Activated CD4-positive, alpha-beta T cell treated with anti-CD3 and anti-CD28 coated beads for 1 hour (primary cell): ENCODE measurements around the gene RASAL2.

Source experiments
- DNase-seq: peaks from one replicate; pipeline ENCODE4 v3.0.0-alpha.2; 2020

Gene RASAL2

GRCh38 chr1:178465011-178465410, 371.1 kb downstream of the RASAL2 start:
- DNase-seq, result no peak

GRCh38 chr1:178467837-178468236, 373.9 kb downstream of the RASAL2 start:
- no peak for DNase-seq

GRCh38 chr1:178470411-178470960, 376.6 kb downstream of the RASAL2 start:
- DNase-seq, result no peak

DNA sequence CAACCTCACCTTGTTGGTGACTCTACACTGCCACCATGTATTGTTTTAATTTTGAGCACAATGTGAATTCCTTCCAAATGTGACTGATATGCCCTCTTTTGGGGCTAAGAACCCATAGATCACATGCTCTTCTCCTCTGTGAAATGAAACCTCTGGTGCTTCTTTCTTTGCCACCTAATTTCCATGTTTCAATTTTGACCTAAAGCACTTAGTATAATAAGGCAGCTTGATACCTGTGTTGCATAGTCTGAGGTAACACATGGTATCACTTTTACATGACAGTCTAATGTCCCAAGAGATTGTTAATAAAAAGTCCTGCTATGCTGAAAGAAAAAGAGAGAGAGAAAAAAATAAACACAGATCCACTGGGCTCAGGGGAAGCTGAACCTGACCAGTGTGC, 378.6 kb downstream of the RASAL2 start:
- DNase-seq, result no peak

DNA sequence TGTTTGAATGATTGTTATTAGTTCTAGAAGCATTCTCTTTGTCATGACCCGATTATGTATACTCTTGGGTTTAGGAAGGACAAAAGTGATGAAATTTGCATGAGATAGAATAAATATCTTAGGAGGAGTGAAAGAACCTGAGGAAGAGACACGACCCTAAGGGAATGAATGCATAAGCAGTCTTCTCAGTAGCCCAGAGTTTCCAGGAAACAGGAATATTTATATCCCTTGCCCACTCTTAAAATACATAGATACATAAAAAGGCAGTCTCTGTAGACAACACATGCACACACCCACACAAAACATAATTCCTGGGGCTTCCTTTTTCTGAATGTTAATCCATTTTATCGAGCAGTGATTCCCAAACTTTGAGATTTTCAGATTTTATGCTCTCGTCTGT, 383.5 kb downstream of the RASAL2 start:
- no peak for DNase-seq

DNA sequence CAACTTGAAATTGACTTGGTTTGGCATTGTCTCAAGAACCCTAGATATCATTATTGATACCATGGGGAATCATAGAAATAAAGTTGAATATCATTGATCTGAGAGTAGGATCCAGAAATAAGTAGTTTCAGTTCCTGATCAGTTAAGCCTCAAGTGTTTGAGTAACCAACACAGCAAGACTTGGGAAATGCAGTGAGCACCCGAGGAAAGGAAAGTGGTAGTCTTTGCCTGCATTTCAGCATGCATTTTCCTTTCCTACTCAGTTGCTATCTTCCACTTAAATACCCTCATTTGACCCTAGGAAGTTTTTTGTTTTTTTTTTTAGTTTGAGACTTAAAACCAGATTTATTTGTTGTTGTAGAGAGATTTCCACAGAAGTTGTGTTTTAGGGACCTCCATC, 383.9 kb downstream of the RASAL2 start:
- DNase-seq, result no peak

- no peak for DNase-seq
Observed at GRCh38 chr1:178483251-178483957, 389.5 kb downstream of the RASAL2 start.

DNA sequence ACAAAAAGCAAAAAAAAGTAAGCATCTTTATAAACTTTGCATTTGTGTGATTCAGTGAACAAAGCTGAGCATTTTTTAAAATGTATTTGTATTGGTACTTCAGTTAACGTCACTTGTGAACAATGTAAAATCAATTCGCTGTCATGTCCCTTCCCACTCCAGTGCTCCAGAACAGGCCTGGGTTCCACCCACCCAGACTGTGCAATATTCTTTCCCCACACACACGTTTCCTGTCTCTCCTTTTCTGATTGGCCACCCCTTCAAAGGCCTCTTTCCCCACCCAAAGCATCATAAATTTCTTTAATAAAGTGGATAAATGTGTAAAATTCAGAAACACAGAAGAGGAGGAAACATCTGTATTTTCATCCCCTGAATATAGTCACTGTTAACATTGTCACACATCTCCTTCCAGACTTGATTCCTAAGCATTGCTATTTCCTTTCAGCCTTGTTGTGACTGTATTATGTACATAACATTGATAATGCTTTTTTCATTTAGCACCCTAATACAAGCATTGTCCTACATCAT, 390.9 kb downstream of the RASAL2 start:
- DNase-seq, result no peak

GRCh38 chr1:178485541-178485981, 391.7 kb downstream of the RASAL2 start:
- DNase-seq, result no peak

DNA sequence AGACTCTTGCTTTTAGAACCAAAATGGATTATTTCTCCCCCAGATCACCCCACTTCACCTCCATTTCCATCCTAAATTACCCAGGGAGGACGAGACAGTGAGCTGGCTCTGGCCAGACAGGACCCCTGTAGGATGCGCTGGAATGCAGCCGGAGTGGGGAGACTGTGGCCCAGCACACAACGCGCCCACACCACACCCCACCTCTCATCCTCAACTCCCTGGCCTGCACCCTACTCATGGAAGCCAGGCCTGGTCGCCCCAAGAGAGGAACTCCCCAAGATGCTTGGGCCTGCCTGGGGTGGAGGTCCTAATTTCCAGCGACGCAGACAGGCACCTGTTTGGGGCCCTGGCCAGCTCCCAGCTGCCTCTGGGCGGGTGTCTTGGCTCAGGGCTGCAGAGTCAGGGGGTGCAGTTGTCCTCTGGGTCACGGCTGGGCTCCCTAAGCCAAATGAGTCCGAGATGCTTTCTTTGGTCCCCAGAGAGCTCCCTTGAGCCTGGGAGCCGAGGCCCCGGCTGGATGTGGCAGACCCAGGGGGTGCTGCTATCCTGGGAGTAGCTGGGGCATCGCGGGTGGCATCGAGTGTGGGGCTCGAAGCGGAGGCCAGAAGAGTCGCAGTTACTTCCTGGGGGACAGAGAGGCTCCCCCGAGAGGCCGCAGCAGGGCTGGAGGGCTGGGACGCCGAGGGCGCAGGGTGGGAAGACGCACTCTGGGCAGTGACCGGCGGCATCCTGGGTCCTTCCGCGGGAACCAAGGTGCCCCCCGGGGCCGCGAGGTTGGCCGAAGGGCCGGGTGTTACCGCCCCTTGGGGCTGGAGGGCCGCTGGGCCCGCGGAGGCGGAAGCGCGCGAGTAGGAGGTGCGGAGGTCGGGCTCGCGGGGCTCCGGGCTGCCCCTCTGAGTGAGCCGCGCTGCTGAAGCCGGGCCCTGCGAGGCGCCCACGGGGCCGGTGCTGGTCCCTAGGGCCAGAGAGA, 392.5 kb downstream of the RASAL2 start:
- no peak for DNase-seq

- no peak for DNase-seq
Observed at GRCh38 chr1:178487070-178487615, 393.2 kb downstream of the RASAL2 start.

DNA sequence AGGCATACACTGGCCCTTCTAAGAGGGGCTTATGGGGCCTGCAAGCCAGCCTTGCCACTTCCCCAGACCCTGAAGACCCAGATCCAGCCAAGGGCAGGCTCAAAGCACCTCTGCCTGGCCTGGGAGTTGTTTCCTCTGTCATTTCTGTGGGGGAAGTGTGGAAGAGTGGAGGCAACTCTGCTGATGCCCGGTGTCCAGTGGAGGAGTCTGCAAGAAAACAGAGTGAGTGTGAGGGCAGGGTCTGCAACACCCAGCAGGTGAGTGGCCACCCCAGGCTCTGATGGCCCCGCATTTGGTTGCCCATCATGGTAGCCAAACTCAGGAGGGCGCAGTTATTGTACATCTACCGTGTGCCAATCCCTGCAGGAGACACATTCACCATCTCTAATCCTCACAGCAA, 394.5 kb downstream of the RASAL2 start:
- DNase-seq, result no peak

- no peak for DNase-seq
Observed at GRCh38 chr1:178489399-178489798, 395.5 kb downstream of the RASAL2 start.

- DNase-seq, result no peak
Observed at GRCh38 chr1:178490136-178490535, 396.2 kb downstream of the RASAL2 start.

- no peak for DNase-seq
Observed at GRCh38 chr1:178490967-178491366, 397.1 kb downstream of the RASAL2 start.

DNA sequence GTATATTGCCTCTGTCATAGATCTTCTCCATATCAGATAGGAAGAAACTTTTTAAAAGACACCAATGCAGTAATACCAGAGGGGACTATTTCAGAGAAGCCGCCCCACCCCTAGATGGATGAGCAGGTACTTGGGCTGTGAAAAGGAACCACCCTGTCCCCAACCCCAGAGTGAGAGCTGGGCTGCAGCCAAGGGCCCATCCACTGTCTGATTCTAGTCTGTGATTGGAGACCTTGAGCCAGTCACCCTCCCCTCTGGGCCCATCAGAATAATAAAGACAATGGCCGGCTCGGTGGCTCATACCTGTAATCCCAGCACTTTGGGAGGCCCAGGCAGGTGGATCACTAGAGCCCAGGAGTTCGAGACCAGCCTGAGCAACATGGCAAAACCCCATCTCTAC, 397.8 kb downstream of the RASAL2 start:
- no peak for DNase-seq

- DNase-seq, result no peak
Observed at GRCh38 chr1:178492341-178492740, 398.4 kb downstream of the RASAL2 start.

DNA sequence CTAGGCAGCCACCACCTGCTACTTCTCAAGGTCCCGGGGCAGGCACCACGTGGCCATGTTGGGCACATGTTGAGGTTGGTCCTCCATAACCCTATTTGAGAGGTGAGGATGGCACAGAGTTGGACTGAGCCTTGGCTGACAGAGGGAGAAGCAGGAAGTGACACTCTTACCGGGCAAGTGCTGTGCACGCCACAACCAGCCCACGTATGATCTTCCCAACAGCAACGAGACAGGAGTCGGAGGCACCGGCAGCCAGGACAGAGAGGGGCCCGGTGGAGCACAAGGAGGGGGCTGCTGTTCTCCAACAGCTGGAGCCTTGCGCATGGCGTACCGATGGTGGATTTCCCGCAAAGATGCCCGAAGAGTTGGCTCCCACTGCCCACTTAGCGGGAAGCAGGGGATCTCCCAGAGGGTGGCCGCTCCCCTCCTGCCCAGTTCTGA, 399.4 kb downstream of the RASAL2 start:
- DNase-seq, result no peak

GRCh38 chr1:178494569-178494971, 400.7 kb downstream of the RASAL2 start:
- DNase-seq, result no peak

DNA sequence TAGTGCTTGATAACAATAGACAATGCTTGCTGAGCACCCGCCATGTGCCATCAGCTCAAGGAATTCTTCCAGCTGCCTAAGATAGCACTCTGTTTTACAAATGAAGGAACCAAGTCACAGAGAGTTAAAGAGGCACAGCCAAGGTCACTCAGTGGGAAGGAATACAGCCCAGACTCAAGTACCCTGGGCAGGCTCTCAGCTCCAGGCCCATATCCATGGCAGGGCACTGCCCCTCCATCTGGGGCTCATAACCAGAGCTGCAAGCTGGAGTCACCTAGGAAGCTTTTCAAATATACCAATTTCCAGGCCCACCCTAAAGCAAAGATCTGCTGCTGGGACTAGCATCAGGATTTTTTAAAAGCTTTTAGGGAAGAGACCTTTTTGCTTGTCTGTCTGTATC, 401.3 kb downstream of the RASAL2 start:
- no peak for DNase-seq

DNA sequence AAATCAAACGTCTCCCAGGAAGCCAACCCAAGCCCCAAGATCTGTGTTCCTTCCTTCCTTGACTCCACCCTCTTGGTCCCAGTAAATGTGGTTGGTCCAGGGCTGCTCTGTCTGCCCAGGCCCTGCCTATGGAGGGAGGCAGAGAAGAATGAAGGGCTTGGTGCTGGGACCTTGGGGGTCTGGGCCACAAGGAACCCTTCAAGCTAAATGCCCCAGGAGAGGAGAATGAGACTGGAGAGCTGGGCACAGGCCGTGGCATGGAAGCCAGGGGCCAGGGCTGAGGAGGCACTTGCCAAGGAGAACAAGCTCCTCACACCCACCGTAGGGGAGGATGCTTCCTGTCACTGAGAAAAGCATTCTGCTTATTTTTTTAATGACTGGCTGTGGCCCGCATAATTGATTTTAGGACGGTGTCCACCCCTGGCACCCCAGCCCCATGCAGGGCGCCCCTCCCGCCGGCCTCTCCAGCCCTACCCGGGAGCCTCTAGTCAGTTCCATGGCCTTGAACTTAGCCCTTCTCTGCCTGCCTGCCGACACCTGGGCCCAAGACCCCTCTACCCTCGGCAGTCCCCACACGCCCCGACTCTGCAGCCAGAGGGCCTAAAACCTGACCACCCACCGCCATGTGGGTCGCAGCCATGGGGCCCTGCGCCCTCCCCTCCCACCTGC, 402.0 kb downstream of the RASAL2 start:
- no peak for DNase-seq

DNA sequence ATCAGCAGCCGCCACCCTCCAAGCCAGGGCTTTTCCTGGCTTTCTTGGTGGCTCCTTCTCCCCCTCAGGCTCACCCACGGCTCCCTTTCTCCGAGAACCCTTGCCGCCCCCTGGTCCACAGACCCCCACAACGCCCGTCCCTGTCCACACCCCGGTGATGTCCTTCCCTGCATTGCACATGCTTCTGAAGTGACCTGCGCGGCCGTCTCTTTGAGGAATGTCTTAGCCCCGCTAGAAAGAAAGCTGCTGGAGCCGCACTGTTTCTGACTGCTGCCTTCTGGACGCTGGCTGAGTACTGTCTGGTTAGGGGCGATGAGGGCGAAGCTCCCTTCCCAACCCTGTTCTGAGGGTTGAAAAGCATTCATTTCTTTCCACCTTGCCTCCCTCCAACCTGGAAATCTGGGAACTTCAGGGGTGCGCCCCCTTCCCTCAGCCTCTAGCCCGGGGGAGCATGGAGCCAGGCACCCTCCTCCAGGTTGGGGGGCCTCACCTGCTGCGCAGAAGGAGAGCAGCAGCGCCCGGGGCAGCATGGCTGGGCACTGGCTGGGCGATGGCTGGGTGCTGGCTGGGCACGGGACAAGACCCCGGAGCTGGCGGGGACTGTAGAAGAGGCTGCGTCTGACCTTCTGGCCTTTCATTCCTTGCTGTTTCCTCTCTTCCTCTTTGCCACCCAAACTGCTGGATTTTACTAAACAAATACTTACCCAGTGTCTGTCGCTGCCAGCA, 402.7 kb downstream of the RASAL2 start, which contains the start of gene CLEC20A:
Gene CLEC20A (minus strand): TSS at position 555 of the 726 bp plus-strand sequence. CDS start 25 bp downstream, at position 530.
- no peak for DNase-seq
